HG03565 (cell line): ENCODE data around the gene VRK2.
"Not testable (repeated sequence)": the region's sequence is repeated elsewhere in the genome, so short reads cannot be mapped to it uniquely, and the experiment has no call there.

Experiments
- ATAC-seq: cut with Tn5 transposase; IDR thresholded peaks from one replicate; pipeline ENCODE4 v1.9.1; 2021; ENCODE audit warnings: mild to moderate bottlenecking, moderate library complexity; ENCODE audit not compliant: unreplicated experiment

VRK2 gene

GRCh38 chr2:58106896-58107295 lies 60.3 kb downstream of the VRK2 start:
- no peak for ATAC-seq

DNA sequence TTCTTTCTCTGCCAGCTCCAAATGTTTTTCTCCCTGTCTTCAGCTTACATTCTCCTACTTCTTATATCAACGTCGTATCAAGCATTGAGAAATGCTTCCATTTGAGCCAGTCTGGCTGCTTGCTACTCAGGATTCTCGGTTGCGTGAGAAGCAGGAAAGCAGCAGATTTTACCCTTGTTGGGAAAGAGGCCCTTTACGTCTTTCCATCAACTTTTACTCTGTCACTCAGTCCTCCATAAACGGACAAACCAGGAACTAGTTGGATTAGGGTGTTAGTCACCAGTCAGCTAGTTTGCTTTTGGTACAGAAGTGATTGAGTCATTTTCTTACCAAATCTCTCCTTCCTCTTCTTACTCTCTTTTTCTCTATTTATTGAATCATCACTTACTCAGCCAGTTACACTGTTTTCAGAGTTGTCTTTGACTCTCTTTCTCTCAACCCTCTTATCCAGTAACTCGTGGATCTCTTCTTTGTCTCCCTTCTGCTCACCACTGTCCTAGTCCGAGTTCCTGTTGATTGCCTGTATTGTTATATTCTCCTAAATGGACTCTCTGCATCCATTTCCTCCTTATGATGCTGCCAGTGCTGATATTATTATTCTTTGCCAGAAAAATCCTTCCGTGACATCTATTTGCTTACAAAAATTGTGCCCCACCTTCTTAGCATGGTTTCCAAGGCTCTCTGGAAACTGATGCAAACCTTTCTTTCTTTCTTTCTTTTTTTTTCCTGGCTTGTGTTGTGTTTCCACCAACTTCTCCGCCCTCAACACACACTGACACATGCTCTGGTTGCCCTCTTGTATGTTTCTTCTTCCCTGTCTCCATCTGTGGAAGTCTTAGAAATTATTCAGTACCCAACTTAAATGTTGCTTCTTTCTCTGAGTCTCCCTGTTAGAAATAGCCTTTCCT lies 61.5 kb downstream of the VRK2 start:
- no peak for ATAC-seq

DNA sequence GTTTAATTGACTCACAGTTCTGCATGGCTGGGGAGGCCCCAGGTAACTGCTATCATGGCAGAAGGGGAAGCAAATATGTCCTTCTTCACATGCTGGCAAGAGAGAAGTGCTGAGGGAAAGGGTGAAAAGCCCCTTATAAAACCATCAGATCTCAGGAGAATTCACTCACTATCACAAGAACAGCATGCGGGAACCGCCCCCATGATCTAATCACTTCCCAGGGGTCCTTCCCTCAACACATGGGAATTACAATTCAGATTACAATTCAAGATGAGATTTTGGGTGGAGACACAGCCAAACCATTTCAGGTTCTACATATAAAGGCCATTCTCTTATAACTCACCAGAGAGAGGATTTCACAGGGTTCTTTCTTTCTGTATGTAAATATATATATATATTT lies 62.9 kb downstream of the VRK2 start:
- no peak for ATAC-seq

- ATAC-seq, result no peak
Measured at GRCh38 chr2:58110765-58111164, 64.2 kb downstream of the VRK2 start.

DNA sequence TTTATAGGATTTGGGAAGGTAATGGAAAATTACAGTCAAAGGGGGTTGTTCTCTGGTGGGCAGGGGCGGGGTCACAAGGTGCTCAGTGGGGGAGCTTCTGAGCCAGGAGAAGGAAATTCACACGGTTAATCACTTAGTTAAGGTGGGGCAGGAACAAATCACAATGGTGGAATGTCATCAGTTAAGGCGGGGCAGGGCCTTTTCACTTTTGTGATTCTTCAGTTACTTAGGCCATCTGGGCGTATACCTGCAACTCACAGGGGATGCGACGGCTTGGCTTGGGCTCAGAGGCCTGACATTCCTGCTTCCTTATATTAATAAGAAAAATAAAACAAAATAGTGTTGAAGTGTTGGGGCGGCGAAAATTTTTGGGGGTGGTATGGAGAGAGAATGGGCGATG lies 67.0 kb downstream of the VRK2 start:
- not testable (repeated sequence) for ATAC-seq

DNA sequence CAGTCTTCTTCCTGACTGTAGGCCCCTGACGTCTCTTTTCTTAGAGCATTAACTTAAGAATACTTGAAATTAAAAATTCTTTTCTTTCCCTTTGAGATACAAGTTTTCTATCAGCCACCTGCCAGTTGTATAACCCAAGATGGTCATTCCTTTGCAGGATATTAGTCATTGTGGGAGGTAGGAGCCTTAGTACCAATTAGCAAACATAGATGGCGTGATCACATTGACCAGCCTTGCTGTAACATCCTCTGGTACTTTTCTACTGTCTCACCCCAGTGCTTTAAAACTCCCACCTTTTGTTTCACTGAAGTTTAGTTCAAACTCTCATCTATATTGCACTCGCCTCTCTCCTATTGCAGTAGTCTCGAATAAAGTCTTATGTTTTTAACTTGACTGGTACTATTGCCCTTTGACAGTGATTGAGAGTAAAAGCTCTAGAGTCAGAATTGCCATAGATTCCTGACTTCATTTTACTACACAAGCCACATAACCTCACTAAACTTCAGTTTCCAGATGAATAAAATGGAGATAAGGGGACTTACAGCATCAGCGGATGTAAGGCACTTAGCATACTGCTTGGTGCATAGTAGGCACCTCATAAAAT lies 74.1 kb downstream of the VRK2 start:
- peak; percentile 53 for ATAC-seq

DNA sequence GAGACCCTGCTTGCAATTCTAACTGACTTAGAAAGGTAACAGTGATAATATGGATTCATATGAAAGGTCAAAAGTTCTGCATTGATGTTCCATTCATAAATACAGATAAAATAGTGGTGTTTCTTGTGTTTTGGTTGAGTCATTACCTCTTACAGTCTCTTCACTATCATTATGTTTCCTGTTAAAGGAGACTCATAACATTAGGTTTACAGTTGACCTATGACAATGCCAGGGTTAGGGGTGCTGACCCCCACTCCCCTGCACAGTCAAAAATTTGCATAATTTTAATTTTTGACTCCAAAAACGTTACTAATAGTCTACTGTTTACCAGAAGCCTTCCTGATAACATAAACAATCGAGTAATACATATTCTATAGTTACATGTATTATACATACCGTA lies 75.4 kb downstream of the VRK2 start:
- ATAC-seq, result no peak

GRCh38 chr2:58122540-58122939 lies 75.9 kb downstream of the VRK2 start:
- ATAC-seq, result no peak

GRCh38 chr2:58127111-58127510 lies 80.5 kb downstream of the VRK2 start:
- ATAC-seq, result no peak

DNA sequence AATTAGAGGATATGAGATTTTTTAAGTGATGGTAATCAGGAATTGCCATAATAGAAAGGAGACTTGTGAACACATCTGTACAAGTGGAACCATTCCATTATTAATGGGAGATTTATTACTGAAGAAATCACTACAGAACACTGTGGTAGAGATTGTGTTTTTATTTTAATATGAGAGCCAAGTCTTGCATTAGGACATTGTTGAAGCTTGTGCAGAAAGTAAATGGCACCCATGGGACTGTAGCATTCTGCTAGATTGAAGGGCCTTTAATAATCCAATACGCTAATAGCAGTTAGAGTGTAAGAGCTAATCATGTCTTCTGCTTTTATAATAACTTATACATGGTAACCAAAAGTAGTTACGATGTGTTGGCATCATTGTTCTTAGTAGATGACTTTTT lies 83.6 kb downstream of the VRK2 start:
- no peak for ATAC-seq

DNA sequence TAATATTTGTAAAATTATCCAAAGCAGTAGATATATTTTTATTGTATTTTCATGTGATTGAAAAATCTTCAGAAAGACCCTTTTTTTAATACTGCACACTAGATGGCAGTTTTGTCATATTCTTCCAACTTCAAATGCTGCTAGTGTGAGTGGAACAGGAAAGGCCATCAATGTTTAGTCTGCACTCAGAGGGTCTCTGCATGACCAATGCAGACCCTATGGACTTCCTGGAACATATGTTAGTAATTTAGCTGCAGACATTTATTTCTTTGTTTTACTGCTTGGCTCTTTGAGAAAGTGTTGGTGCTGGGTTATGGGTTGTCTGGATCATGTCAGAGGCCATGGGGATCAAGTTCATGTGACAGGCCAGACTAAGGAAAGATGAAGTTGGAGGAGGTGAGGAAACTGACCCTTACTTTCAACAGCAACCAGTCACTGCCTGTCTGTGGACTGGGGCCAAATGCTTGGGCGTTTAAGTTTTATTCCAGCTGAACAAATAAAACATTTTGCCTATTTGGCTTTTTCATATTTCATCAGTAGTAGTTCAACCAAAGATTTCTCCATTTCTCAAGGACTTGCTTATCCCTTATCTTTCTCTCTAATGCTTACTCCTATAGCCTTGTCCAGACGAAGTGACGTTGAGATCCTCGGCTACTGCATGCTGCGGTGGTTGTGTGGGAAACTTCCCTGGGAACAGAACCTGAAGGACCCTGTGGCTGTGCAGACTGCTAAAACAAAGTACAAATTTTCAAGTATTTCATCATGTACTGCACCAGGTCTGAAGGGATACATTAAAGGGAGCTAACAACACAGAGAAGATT lies 84.8 kb downstream of the VRK2 start:
- ATAC-seq, result no peak

GRCh38 chr2:58133395-58133794 lies 86.8 kb downstream of the VRK2 start:
- ATAC-seq, result no peak

- ATAC-seq, result no peak
Measured at GRCh38 chr2:58135861-58136260, 89.3 kb downstream of the VRK2 start.

GRCh38 chr2:58137221-58137620 lies 90.6 kb downstream of the VRK2 start:
- ATAC-seq, result peak; percentile 49

- ATAC-seq, result no peak
Measured at GRCh38 chr2:58137856-58138255, 91.2 kb downstream of the VRK2 start.

GRCh38 chr2:58138396-58139030 lies 91.9 kb downstream of the VRK2 start:
- ATAC-seq, result no peak

DNA sequence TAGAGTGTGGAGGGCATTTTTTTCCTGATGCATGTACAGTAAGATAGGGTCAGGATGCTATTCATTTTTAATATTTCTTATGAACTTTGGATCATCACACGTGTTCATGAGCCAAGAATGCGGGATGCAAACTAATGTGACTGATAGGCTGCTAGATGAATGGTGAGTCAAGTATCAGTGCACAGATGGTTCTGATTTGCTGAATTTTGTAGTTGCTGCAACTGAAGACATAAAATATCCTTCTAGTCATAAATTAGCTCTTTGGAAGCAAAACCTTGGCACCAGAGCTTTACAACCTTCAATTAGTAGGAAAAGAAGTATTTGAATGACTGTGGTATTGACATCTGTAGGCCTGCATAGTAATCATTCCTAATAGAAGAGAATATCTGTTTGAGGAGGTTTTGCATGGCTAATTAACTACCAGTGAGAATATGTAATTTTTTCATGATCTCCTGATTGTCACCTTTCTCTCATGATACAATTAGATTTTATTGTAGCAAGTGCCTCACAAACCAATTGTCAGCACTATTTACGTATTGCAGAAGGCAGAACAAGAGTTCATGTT lies 94.0 kb downstream of the VRK2 start:
- no peak for ATAC-seq

DNA sequence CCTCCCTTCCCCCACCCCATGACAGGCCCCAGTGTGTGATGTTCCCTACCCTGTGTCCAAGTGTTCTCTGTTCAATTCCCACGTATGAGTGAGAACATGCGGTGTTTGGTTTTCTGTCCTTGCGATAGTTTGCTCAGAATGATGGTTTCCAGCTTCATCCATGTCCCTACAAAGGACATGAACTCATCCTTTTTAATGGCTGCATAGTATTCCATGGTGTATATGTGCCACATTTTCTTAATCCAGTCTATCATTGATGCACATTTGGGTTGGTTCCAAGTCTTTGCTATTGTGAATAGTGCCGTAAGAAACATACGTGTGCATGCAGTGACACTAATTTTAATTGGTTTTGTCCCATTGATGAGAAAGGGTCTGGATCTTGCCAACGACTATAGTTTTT lies 99.2 kb downstream of the VRK2 start:
- ATAC-seq, result not testable (repeated sequence)

DNA sequence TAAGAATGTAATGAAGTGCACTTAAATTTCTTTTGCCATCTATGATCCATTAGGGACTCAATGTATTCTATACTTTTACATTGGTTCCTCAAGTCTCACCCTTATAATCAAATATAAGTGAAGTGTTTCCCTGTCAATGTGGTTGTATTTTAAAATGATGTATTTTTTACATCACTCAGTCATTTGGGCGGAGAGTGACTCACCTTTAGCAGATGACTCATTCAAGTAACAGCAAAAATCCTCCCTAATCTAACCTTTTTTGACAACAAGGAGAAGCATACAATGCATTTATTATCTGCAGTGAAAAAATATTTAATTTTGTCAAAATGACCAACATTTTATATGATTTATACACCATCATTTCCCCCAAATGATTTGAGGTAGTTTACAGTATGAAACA lies 100.1 kb downstream of the VRK2 start:
- ATAC-seq, result no peak

DNA sequence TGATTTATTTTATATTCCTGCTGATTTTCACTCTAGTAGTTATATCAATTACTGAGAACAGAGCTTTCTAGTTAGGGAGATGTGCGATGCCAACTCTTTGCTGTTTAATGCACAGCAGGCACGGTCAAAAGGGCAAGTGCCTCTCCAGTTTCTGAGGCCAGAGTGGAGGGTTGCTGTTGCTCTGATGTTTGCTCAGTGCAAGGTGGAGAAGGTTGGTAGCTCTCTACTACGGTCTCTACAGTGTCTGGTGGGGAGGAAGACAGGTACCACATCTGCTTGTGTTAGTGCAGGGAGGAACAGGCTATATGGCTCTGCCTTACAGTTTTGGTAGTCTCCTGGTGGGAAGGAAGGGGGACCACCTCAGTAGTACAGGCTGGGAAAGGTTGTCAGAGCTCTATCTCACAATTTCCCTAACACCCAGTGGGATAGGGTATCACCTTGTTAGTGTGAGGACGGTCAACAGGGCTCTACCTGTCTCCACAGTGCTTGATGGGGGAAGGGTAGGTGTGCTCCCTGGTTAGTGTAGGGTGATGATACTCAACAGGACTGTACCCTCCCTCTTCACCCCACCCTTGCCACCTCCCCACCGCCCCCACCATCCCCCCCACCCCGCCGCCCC lies 108.7 kb downstream of the VRK2 start:
- no peak for ATAC-seq
